NCI-H2196 (cell line): ENCODE data around the gene LRIT1.

ENCODE experiments used
- DNase-seq: peaks from one replicate; lab custom pipeline; 2025; ENCODE audit not compliant: unreplicated experiment; lab: John Stamatoyannopoulos, UW

The LRIT1 gene

DNA sequence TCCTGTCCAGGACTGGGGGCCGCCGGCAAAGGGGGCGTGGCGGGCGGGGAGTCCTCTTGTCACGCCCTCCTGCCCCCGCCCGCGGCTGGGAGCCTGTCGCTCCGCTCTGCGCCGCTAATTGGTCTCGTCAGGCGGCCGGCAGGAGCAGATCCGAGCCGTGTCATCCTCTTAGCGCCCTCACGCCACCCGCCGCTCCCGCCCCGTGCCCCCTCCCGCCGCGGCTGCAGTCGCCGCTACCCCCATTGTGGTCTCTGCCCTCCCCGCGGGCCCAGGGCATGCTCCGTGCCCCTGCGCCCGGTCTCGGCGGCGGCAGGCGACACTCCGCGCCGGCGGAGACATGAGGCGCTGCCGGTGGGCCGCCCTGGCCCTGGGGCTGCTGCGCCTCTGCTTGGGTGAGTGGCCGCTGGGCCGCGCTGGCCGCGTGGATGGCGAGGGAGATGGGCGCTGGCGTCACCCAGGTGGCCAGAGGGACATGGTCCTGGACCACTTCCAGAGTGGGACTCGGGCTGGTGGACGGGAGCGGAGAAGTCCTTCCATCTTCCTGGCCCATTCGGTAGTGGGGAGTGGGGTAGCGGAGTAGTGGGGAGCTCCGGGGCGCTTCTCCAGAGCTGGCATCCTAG, 46.8 kb downstream of the LRIT1 start, which contains the start of gene CDHR1:
Gene CDHR1, plus strand, starts transcription at position 114 of the 620 bp plus-strand sequence. Its CDS starts 224 bp downstream, at position 338.
- DNase-seq, result peak; percentile 44

DNA sequence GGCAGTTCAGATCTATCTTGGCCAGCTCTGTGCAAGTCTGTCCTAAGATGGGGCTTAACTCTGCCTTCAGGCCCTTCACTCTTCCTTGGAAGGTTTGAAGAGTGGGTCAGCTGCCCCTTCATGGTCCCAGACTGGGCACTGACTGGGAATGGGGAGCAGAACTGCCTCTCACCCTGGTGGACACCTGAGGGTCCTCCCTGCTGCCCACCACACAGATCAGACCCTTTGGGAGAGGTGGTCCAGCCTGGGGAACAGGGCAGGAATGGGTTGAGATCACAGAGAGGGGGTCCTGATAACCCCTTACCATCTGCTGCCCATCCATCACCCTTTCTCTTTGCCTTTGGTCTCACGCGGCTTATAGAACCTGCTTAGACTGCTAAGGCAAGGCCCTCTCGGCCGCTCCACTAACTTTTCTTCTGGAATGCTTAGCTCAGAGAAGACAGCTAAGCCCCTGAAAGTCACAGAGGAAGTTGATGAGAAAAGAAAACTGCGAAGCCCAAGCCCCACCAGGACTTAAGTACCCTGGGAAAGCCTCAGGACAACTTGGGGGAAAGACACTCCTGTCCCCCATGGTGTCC, 47.4 kb downstream of the LRIT1 start:
- DNase-seq, result no peak

DNA sequence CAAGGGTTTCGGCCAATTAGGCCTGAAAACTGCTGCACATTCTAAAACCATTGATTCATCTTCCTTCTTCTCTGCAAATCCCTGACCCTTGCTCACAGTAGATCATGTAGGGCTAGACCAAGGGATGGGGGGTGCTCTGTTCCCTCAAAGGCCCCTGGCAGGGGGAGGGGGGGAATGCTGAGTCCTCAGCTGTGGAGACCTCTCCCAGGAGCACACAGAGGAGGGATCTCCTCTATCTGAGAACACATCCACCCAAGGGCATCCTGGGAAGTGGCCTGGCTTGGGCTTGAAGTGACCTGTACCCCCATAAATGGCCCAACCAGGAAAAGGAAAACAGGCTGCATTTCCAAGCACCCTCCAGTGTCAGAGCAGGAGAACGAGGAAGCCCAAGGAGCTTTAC, 48.0 kb downstream of the LRIT1 start:
- DNase-seq, result no peak

DNA sequence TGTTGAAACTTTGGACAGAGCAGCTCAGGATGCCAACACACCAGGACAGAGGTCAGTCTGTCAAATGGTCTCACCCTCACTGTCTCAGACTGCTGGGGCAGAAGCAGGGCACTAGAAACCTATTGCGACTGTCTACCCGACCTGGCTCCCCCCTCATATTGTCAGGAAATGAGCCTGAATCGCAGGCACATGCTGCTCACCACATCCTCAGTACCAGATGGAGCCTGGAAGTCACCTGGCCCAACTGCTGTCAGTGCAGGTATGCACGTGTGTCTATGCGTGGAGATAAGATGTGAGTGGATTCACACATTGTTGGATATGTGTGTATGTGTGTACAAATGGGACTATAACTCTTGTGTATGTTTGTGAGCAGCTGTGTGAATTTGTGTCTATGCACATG, 50.2 kb downstream of the LRIT1 start:
- no peak for DNase-seq

DNA sequence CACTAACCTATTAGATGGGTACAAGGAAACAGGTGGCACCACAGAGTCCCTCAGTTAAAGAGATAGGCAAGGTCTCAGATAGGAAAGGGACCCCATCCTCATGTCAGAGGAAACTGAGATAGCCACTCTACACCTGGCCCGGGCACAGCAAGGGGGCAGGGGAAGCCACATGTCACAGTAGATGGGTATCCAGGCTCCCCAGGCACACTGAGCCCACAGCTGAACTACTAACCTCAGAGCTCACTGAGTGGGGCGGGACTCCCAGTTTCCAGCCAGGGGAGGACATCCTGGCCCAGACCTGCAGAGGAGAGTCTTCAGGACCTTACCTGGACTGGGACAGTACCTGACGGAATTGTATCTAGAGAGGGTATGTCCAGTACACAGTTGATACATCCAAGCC, 50.7 kb downstream of the LRIT1 start:
- no peak for DNase-seq

DNA sequence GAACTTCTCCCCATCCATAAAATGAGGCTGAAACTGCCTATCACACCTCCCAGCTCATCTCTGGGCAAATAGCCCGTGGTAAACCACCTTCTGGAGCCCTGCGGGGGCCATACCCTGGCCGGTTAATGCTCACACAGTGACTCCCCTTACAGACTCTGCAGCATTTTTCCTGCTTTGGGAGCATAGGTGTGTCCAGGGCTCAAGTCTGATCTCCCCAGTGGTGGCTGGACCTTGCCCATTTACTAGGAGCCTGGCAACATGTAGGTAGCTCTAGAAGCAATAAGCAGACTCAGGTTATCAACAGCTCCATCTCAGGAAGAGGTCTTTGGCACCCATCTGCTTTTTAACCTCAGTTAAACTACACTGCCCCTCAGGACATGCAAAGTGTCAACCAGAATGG, 52.5 kb downstream of the LRIT1 start:
- no peak for DNase-seq

DNA sequence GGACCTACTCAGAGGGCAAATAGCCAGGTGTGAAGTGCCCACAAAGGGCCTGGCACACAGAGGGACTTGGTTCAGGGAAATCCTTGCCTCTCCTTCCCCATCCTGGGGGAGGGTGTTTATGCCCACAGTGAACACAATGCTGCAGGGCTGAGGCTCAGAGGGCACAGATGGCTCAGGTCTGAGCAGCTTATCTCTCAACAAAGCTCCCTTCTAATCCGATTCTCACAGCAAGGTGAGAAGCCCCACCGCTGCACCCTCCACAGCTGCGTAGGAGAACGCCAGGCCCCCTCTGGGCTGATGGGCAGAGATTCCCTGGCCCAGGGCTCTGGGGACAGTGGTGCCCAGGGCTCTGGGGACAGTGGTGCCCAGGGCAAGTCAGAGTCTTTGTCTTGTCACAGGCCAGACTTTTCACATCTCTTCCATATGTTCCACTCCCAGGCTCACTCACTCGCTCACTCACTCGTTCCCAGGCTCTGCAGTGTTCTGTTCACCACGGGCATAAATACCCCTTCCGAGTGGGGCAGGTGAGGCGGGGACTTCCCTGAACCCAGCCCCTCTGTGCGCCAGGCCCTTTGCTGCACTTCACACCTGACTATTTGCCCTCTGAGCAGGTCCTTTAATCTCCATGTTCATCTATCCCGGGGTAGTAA, 55.7 kb downstream of the LRIT1 start:
- peak; percentile 7 for DNase-seq

DNA sequence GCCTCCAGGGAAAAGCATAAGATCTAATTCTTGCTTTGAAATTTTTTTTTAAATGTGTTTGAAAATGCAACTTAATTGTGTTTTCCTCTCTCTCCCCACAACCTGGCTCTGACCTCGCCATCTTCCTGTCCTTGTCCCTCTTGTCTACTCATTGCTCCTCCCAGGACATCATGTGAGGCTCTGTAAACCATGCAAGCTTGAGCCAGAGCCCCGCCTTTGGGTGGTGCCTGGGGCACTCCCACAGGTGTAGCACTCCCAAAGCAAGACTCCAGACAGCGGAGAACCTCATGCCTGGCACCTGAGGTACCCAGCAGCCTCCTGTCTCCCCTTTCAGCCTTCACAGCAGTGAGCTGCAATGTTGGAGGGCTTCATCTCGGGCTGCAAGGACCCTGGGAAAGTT, 56.8 kb downstream of the LRIT1 start:
- DNase-seq, result peak; percentile 5

DNA sequence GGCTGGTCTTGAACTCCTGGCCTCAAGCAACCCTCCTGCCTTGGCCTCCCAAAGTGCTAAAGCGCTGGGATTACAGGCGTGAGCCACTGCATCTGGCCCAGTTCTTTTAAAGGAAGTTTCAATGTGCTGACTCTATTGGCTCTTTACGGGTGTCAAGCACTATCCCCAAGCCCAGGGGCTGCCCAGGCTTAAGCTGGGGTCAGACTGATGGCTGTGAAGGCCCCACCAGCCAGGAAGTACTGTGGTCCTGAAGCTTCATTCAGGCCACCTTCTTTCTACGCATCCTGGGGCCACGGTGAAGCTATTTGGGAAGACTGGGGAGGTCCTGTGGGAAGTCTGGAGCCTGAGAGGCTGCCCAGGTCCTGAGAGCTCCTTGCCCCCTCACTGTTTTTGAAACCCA, 59.7 kb downstream of the LRIT1 start:
- DNase-seq, result no peak
